KOPT-K1 (cell line): Measurements from ENCODE around the gene PTTG2.

Experiments used
- H3K27ac ChIP-seq: fragments of 200-600 bp; sonication (generic); 2 replicates; pipeline ENCODE4 v1.5.1; 2016; ENCODE audit warnings: antibody characterized with exemption, mild to moderate bottlenecking, low read depth, low read length; ENCODE audit not compliant: poor library complexity, severe bottlenecking
- H3K36me3 ChIP-seq: fragments of 200-600 bp; sonication (generic); 2 replicates; pipeline ENCODE4 v1.5.1; 2017; ENCODE audit warnings: antibody characterized with exemption, mild to moderate bottlenecking, low read length, moderate library complexity; ENCODE audit not compliant: insufficient read depth
- H3K9me3 ChIP-seq: fragments of 200-600 bp; sonication (generic); 2 replicates; pipeline ENCODE4 v1.5.1; 2017; ENCODE audit warnings: antibody characterized with exemption, low read length, mild to moderate bottlenecking; ENCODE audit not compliant: insufficient read depth, poor library complexity, severe bottlenecking

PTTG2 gene

DNA sequence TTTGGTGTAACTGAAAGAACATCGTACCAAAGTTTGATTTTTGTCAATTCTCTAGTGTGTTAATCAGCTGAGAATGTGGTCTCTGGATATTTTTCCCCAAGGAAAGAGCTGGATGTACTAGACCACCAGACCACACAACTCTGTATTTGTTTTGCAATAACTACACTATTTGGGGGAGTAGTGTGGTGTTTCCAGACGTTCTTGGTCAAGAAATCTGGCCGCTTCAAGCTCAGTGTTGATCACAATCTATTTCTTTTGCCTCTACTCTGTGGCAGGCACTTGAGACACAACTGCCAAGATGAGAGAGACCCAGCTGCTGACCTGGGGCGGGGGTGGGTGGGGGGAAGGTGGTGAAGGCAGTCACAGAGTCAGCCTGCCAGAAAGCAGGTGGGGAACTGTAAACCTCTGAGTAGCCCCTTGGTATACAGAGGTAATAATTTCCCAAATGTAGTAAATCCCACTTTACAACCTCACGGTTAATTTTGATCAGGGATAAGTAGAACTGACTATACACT, 30.6 kb downstream of the PTTG2 start:
- H3K9me3 ChIP-seq: no peaks in the 10 kb centered on the region
- no peaks in the 10 kb centered on the region for H3K36me3 ChIP-seq
- no peak overlapping the region for H3K27ac ChIP-seq

DNA sequence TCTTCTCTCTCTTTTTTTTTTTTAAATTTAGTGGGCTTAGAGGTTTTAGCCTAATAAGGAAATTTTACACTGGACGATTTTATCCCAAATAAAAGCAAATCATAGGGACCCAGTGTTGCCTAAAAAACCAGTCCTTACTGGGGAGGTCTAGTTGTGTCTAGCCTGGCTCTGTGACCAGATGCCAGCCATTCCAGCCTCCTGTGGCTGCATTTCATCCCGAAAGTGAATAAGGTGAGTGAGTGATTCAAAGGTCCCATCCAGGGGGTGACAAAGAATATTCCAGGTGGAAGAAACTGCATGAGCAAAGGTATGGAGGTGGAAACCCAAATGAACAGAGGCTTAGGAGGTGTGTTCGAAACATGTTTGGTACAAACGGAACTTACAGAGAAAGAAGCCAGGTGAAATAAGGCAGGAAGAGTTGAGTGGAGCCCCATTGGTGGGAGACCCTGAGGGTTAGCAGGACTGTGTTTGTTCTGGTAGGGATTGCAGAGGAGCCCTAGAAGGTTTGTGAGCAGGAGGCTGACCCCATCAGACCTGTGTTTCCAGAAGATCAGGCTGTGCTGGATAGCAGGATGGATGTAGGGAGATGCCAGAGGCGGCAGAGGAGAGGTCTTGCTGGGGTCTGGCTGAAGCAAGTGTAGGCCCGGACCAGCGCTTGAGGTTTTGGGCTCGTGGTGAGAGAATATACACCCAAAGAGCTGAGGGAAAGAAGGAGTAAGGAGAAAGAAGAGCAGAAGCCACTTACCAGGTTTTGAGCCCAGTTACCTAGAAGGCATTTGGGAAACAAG, 31.6 kb downstream of the PTTG2 start:
- H3K9me3 ChIP-seq: no peaks in the 10 kb centered on the region
- no peak overlapping the region for H3K27ac ChIP-seq
- no peaks in the 10 kb centered on the region for H3K36me3 ChIP-seq

DNA sequence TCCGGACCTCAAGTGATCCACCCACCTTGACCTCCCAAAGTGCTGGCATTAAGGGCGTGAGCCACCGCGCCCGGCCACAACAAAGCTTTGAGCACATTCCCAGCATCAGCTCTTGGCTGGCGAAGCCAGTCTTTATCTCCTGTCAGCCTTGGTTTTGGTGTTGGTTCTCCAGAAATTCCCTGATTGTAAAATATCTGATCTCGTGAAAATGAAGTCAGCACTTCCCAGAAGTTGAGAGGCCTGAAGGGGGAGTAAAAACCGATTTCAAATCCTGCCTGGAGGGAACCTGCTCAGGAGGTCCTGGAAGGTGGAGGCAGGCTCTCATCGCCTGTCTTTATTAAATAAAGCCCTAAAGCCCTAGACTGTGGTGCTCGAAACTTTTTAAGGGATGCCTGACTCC, 33.6 kb downstream of the PTTG2 start:
- H3K9me3 ChIP-seq: no peaks in the 10 kb centered on the region
- no peak overlapping the region for H3K27ac ChIP-seq
- no peaks in the 10 kb centered on the region for H3K36me3 ChIP-seq

DNA sequence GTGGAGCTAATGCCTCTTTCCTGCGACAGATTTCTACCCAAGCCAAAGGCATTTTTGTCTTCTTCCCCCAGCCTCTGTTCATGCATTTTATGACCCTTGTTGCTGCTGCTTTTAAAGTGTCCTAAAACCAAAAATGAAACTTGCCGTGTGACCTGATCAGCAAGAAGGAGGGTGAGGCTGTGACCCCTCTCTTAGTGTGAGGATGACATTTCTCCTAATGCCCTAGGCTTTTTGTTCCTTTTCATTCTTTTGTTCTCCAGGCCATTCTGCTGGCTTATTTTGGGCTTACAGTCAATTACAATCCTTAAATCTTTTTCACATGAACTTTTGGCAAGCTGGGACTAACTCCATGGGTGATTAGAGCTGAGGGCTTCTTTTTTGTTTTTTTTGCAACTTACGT, 34.4 kb downstream of the PTTG2 start:
- Histone ChIP-seq H3K9me3 (no peaks in the 10 kb centered on the region), H3K27ac (no peak overlapping the region), H3K36me3 (no peaks in the 10 kb centered on the region)

DNA sequence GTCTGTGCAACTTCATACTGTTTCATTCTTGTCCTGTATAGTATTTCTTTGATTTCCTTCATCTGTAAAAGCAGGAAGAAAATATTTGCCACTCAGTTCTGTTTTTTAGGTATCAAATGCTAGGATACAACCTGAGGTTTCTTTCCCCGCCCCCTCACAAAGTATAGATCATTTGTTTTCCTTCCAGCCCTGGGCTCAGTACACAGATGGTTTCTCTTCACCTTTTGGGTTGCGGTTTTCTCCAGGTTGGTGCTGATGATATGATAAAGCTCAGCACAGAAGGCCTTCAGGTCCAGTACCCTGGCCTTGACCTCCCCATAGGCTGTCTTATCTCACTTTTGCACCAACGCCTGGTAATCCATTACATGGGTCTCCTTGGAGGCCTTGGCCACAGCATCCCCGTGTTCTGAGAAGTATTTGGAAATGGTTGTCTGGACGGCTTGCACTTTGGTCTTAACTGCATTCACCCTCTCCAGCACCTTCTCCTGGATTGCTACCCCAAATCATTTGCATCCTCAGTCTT, 35.2 kb downstream of the PTTG2 start:
- Histone ChIP-seq H3K27ac (no peak overlapping the region), H3K36me3 (no peaks in the 10 kb centered on the region), H3K9me3 (no peaks in the 10 kb centered on the region)

DNA sequence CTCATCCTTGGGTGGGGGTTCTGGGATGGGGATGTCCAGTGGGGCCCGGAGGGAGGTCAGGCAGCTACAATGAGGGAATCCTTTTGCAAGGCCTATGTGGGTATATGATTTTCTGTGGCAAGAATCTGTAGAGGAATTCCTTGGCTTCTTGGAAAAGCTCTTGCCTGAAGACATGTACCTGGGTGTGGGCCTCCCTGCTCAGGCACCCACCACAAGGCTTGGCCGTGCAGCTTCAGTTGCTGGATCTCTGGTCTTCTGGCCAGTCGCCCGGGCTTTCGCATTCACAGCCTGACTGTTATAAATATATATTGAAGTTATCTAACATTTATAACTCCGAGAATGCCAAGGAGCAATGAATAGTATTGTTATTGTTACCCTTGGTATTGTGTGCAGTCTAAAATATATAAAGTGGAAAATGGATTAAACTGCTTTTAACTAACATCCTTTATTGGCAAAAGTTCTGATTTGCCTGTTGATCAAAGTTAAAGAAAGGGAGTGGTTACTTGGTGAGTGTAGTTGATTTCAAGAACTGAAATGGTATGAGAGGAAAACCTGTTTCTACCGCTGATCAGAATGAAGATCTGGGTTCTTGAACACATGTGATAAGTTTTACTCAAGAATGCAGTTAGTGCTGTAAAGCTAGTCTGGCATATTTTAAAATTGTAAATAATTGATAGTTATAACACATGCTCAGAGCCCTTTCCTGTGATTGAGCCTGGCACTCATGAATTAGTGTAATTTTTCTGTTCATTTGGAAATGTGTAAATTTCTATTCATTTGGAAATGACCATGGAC, 36.0 kb downstream of the PTTG2 start:
- Histone ChIP-seq H3K9me3 (no peaks in the 10 kb centered on the region), H3K27ac (no peak overlapping the region), H3K36me3 (no peaks in the 10 kb centered on the region)

DNA sequence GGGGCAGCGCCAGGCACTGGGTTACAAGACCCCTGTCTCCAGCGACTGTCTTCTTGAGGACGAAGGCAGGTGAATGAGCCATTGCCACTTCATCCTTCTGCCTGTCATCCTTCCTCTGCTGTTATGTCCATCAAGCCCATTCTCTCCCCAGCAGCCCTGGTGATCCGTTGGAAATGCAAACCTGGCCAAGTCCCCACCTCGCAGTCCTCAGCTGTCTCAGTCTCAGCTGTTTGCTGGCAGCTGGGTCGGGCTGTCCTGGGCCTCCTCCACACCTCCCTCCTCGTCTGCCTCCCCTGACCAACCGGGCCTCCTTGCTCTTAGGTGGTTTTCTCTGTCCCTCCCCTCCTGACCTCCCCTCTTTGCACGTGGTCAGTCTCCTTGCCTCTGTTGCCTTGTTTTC, 38.0 kb downstream of the PTTG2 start:
- Histone ChIP-seq H3K27ac (no peak overlapping the region), H3K9me3 (no peaks in the 10 kb centered on the region), H3K36me3 (no peaks in the 10 kb centered on the region)

DNA sequence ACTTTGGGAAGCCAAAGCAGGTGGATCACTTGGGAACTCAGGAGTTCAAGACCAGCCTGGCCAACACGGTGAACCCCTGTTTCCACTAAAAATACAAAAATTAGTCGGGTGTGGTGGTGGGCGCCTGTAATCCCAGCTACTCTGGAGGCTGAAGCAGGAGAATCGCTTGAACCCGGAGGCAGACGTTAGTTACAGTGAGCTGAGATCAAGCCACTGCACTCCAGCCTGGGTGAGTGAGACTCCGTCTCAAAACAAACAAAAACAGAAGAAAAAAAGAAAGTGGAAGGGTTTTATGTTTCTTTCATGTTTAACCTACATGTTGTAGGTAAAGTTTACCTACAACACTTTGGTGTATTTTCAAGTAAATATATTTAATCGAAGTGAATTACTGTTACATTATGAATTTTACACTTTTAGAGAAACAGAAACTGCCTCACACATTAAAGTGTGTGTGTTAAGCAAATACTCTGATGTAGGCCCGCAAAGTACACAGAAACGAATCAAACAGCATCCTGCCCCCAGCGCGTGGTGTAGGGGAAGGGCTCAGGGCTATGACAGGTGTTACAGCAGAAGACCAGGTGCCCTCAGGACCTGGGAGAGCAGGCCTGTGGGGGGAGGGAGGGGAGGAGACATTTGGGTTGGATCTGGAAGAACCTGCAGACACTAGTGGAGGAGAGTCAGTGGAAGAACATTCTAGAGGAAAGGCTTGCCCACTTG, 39.0 kb downstream of the PTTG2 start:
- no peaks in the 10 kb centered on the region for H3K36me3 ChIP-seq
- no peak overlapping the region for H3K27ac ChIP-seq
- H3K9me3 ChIP-seq: no peaks in the 10 kb centered on the region

DNA sequence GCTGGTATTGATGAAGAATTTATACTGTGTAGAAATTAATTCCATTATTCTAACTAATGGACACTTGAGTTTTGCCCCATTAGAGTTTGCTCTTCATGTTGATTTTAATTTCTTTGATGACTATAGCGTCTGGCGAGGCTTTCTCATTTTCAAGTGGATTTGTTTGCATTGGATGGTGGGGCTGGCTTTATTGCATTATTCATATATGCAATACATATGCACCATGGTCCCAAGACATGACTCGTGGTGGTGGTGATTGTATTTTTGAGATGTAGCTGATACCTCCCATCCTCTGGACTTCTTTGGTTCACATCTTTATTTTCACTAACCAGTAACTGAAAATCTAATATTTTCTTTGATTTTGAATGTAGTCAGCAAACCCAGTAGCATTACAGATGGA, 39.8 kb downstream of the PTTG2 start:
- Histone ChIP-seq H3K27ac (no peak overlapping the region), H3K9me3 (no peaks in the 10 kb centered on the region), H3K36me3 (no peaks in the 10 kb centered on the region)

DNA sequence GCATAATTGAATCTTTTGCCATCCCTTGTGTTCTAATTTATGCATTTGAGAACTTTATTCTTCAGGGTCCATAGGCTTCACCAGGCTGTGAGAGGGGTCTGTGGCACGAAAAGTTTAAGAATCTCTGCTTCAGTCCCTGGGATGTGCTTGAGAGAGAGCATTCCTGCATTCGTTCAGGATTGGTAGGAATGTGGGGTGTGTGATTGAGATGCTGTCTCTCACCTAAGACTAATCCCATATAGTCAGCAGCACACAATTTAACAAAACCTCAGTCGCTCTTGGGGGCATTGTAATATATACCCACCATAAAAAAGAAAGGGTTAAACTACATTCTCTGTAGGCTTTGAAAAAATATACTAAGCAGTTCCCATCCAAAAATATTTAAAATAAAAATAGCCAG, 41.7 kb downstream of the PTTG2 start:
- Histone ChIP-seq H3K27ac (no peak overlapping the region), H3K9me3 (no peaks in the 10 kb centered on the region), H3K36me3 (no peaks in the 10 kb centered on the region)

DNA sequence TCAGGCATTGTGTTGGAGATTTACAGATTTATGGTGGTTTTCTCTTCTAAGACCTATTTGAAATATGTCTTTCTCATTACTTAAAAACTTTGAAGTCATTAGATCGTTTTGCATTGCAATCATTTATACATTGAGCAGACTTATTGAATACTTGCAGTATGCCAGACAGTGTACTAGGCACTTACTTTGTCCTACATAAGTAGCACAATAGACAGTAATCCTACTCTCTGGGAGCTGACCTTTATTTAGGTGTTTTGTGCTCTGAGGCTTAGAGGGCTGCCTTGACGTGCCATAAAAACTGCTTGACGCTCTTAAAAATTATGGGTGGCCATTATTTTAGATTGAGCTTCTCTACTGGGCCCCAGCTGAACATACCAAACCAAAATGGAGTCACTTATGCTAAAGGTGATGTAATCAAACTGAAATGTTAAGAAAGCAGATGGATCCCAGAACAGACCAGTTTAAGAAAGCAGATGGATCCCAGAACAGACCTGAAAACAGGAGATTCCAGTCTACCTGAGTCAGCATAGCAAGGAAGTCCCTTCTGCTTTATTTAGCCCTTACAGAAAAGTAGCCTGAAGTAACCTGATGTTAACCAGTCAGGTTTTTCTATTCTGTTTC, 42.4 kb downstream of the PTTG2 start:
- H3K27ac ChIP-seq: no peak overlapping the region
- H3K9me3 ChIP-seq: no peaks in the 10 kb centered on the region
- no peaks in the 10 kb centered on the region for H3K36me3 ChIP-seq

DNA sequence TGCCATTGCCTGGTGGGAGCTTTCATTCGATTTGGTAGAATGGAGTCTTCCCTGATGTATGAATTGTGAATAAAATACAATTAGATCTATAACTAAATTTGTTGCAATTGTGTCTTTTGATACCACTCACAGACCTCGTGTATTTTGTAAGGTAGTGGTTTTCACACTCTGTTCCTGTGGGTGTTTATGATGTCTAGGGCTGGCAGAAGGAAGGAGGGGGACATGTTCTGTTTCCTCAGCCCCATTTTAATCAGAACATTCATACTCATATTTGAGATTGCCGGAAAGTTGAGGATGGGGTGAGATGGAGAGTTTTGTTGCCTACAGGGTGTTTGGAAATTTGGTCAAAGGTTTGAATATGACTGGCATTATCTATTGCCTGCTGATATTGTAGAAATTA, 42.9 kb downstream of the PTTG2 start:
- Histone ChIP-seq H3K36me3 (no peaks in the 10 kb centered on the region), H3K9me3 (no peaks in the 10 kb centered on the region), H3K27ac (no peak overlapping the region)

DNA sequence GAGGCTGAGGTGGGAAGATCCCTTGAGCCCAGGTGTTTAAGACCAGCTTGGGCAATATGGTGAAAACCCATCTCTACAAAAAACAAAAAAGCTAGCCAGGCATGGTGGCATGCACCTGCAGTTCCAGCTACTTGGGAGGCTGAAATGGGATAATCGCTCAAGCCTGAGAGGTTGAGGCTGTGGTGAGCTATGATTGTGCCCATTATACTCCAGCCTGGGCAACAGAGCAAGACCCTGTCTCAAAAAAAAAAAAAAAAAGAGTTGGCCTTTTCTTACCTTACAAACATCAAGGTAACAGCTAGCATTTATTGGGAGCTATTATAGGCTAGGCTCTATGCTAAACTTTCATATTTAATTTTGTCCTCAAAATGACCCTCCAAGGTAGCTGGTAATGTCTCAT, 43.4 kb downstream of the PTTG2 start:
- no peaks in the 10 kb centered on the region for H3K36me3 ChIP-seq
- H3K27ac ChIP-seq: no peak overlapping the region
- no peaks in the 10 kb centered on the region for H3K9me3 ChIP-seq

DNA sequence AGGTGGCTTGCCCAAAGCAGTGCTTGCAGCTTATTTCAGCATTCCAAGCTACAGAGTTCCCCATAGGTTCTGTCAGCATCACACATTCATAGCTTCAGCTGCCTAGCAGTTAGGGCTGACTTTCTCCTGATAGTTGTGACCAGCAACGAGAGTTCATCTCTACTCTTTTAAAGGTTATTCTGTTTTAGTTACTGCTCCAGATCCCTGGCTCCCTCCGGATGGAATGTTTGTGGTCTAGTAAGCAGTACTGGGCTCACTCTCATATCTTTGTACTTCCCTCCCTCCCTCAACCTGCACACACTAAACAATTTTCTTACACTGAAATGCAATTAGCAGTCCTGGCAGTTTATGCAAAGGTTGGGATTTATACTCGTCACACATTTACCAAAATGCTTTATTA, 43.9 kb downstream of the PTTG2 start:
- Histone ChIP-seq H3K27ac (no peak overlapping the region), H3K9me3 (no peaks in the 10 kb centered on the region), H3K36me3 (no peaks in the 10 kb centered on the region)

DNA sequence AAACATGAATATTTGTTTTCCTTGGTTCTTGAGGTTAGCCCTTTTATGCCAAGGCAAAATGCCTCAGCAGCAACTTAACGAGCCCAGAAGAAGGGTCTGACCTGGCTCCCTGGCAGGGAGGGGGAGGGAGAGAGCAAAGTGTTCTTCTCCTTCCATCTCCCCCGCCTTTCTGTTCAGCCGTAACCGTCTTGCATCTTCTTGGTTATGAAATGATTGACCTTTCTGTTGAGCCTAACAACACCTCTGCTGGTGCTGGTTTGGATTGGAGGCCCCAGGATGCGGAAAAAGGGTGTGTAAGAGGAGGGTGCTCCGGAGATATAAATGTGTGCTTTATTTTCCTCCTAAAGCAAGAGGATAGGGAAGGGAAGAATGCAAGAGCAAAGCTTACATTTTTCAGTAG, 44.7 kb downstream of the PTTG2 start:
- Histone ChIP-seq H3K27ac (no peak overlapping the region), H3K9me3 (no peaks in the 10 kb centered on the region), H3K36me3 (no peaks in the 10 kb centered on the region)
